HS-5 (cell line): ENCODE data around the gene ORMDL1.
"Not testable (repeated sequence)": the region's sequence is repeated elsewhere in the genome, so short reads cannot be mapped to it uniquely, and the experiment has no call there.

ENCODE experiments used
- DNase-seq: peaks from one replicate; pipeline ENCODE4 v3.0.0-alpha.2; 2012; ENCODE audit warnings: low read depth

ORMDL1 gene

GRCh38 chr2:189770590-189771322, 13.4 kb downstream of the ORMDL1 start:
- DNase-seq, result no peak

- no peak for DNase-seq
Observed at GRCh38 chr2:189763908-189764661, 20.1 kb downstream of the ORMDL1 start.

GRCh38 chr2:189762551-189763298, 21.4 kb downstream of the ORMDL1 start, which contains the start of gene OSGEPL1:
Gene OSGEPL1 (minus strand): TSS chr2:189762792. CDS start chr2:189761640, 1,152 bp downstream.
- peak; percentile 83 for DNase-seq

GRCh38 chr2:189762229-189762550, 21.9 kb downstream of the ORMDL1 start:
- DNase-seq, result no peak

GRCh38 chr2:189760154-189760553, 24.0 kb downstream of the ORMDL1 start:
- DNase-seq, result not testable (repeated sequence)

- DNase-seq, result no peak
Observed at GRCh38 chr2:189756311-189756952, 27.7 kb downstream of the ORMDL1 start.

GRCh38 chr2:189751080-189751658, 33.0 kb downstream of the ORMDL1 start:
- peak; percentile 32 for DNase-seq

GRCh38 chr2:189729430-189729829, 54.7 kb downstream of the ORMDL1 start:
- no peak for DNase-seq

GRCh38 chr2:189726849-189727248, 57.3 kb downstream of the ORMDL1 start:
- DNase-seq, result no peak

GRCh38 chr2:189726271-189726670, 57.9 kb downstream of the ORMDL1 start:
- DNase-seq, result no peak

- no peak for DNase-seq
Observed at GRCh38 chr2:189723192-189723591, 60.9 kb downstream of the ORMDL1 start.
